ENCODE data around the gene OSGIN1.

DNA sequence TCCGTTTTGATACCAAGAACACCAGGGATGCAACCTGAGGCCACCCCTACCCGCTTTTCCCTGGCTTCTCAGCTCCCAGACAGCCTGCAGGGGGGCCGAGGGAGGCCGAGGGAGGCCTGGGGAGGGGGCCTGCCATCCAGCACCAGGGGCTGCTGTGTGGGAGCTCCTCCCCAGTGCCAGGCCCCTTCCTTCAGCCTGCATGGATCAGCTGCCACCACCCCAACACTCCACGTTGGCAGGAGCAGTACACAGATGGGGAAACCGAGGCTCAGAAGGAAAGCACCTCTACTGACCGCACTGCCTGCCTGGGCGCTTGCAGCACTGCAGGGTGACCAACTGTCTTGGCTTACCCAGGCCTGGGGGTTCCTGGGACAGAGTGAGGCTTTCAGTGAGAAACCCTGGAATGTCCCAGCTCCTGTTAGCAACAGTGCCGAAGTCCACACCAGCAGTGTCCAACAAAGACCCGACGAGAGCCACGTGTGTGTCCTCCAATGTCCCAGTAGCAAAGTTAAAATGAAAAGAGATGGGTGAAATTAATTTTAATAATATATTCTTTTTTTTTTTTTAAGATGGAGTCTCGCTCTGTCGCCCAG, 5.3 kb upstream of the OSGIN1 start:
- TF ChIP-seq SUZ12 (IDR thresholded peaks at IDR 0.05; ENCODE audit: low read length), result no peak
- no peak for TF ChIP-seq TAF1 (IDR thresholded peaks at IDR 0.05; ENCODE audit: low read depth, low read length)
- TF ChIP-seq, protein P1, sequence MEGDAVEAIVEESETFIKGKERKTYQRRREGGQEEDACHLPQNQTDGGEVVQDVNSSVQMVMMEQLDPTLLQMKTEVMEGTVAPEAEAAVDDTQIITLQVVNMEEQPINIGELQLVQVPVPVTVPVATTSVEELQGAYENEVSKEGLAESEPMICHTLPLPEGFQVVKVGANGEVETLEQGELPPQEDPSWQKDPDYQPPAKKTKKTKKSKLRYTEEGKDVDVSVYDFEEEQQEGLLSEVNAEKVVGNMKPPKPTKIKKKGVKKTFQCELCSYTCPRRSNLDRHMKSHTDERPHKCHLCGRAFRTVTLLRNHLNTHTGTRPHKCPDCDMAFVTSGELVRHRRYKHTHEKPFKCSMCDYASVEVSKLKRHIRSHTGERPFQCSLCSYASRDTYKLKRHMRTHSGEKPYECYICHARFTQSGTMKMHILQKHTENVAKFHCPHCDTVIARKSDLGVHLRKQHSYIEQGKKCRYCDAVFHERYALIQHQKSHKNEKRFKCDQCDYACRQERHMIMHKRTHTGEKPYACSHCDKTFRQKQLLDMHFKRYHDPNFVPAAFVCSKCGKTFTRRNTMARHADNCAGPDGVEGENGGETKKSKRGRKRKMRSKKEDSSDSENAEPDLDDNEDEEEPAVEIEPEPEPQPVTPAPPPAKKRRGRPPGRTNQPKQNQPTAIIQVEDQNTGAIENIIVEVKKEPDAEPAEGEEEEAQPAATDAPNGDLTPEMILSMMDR (IDR thresholded peaks at IDR 0.05; ENCODE audit: control extremely low read depth in 1 of 3, insufficient read depth in 1 of 3, low read depth in 1 of 3, low read length in 3 of 3), result no peak
- no peak for TF ChIP-seq HDAC2 (IDR thresholded peaks at IDR 0.05; ENCODE audit: borderline replicate concordance in 1 of 2, low read depth in 2 of 2, low read length in 2 of 2)
- no peak for TF ChIP-seq JUN (IDR thresholded peaks at IDR 0.05; ENCODE audit: low read depth, low read length)
- no peak for TF ChIP-seq CTBP2 (IDR thresholded peaks at IDR 0.05; ENCODE audit: borderline replicate concordance, insufficient read depth, insufficient read length, low read length)
- TF ChIP-seq, protein P2, sequence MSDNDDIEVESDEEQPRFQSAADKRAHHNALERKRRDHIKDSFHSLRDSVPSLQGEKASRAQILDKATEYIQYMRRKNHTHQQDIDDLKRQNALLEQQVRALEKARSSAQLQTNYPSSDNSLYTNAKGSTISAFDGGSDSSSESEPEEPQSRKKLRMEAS (IDR thresholded peaks at IDR 0.05), result no peak
- no peak for TF ChIP-seq CBX5 (IDR thresholded peaks at IDR 0.05; ENCODE audit: low read depth, low read length)
- no peak for TF ChIP-seq TEAD4 (IDR thresholded peaks at IDR 0.05; ENCODE audit: low read depth, low read length)
- TF ChIP-seq SRF (IDR thresholded peaks at IDR 0.05; ENCODE audit: low read depth, low read length), result no peak

Data from H1 (cell line).